Muscle of back (tissue), 13 donors: ENCODE results near the gene EBNA1BP2. TPM values are rescaled to one million over a fixed set of nuclear protein-coding genes. Genes with fewer than 3 reads are reported as not detected.
A peak's percentile ranks its signal among the peaks of the same experiment; 100 is the strongest.
"Not testable (repeated sequence)": the region's sequence is repeated elsewhere in the genome, so short reads cannot be mapped to it uniquely, and the experiment has no call there.

ENCODE experiments used
- DNase-seq, 3 donors: peaks; one replicate each; pipeline versions ENCODE4 v3.0.0 to v3.0.0-alpha.2; 2013
- long read RNA-seq, 9 donors: transcript quantifications; one replicate each; lab custom pipeline, GENCODE V29; 2026
- polyA plus RNA-seq, 10 donors: library from polyadenylated mRNA; unstranded; fragments of 120-200 nt; gene quantifications; one replicate each; pipeline ENCODE4 v1.2.1, GENCODE V29; 2013; ENCODE audit not compliant: insufficient read length in 10 of 10

Gene EBNA1BP2
- polyA plus RNA-seq, result 10 to 100 TPM; 29.9 to 47.7 (median 34.7) TPM
- long read RNA-seq, donor 1, transcript EBNA1BP2-201 (9 exons, 1,322 nt), result major isoform, 17 of 28 reads
- long read RNA-seq, donor 1, partial matches to known transcripts, result 8 of 28 reads
- long read RNA-seq, donor 1, other reads (novel, unspliced or antisense), result 0 of 28 reads
- long read RNA-seq, donor 2, transcript EBNA1BP2-201 (9 exons, 1,322 nt), result major isoform, 9 of 19 reads
- long read RNA-seq, donor 2, partial matches to known transcripts, result 10 of 19 reads
- long read RNA-seq, donor 2, other reads (novel, unspliced or antisense), result 0 of 19 reads
- long read RNA-seq, donor 3, result 0 reads
- long read RNA-seq, donor 4, transcript EBNA1BP2-201 (9 exons, 1,322 nt), result major isoform, 10 of 12 reads
- long read RNA-seq, donor 4, partial matches to known transcripts, result 0 of 12 reads
- long read RNA-seq, donor 4, other reads (novel, unspliced or antisense), result 0 of 12 reads
- long read RNA-seq, donor 5, transcript EBNA1BP2-201 (9 exons, 1,322 nt), result major isoform, 24 of 27 reads
- long read RNA-seq, donor 5, partial matches to known transcripts, result 0 of 27 reads
- long read RNA-seq, donor 5, other reads (novel, unspliced or antisense), result 0 of 27 reads
- long read RNA-seq, donor 6, transcript EBNA1BP2-201 (9 exons, 1,322 nt), result major isoform, 15 of 25 reads
- long read RNA-seq, donor 6, partial matches to known transcripts, result 6 of 25 reads
- long read RNA-seq, donor 6, other reads (novel, unspliced or antisense), result 0 of 25 reads
- long read RNA-seq, donor 7, transcript EBNA1BP2-201 (9 exons, 1,322 nt), result major isoform, 9 of 11 reads
- long read RNA-seq, donor 7, partial matches to known transcripts, result 0 of 11 reads
- long read RNA-seq, donor 7, other reads (novel, unspliced or antisense), result 0 of 11 reads
- long read RNA-seq, donor 8, transcript EBNA1BP2-201 (9 exons, 1,322 nt), result major isoform, 15 of 24 reads
- long read RNA-seq, donor 8, partial matches to known transcripts, result 8 of 24 reads
- long read RNA-seq, donor 8, other reads (novel, unspliced or antisense), result 0 of 24 reads
- long read RNA-seq, donor 9, partial matches to known transcripts, result 0 of 2 reads
- long read RNA-seq, donor 9, other reads (novel, unspliced or antisense), result 0 of 2 reads

GRCh38 chr1:43171876-43172526 is at the start of gene EBNA1BP2, which contains the start of gene CFAP57:
Gene EBNA1BP2, minus strand, starts transcription at chr1:43172290. Its CDS starts 172 bp downstream, at chr1:43172118.
Gene CFAP57, plus strand, starts transcription at chr1:43172330. Its CDS starts 424 bp downstream, at chr1:43172754.
- peak; percentile 94 to 98 (median 94) for DNase-seq

- DNase-seq, result no peak
Measured at GRCh38 chr1:43221797-43222196, 49.7 kb upstream of the EBNA1BP2 start.

- DNase-seq, result no peak
Measured at GRCh38 chr1:43220905-43221778, 49.1 kb upstream of the EBNA1BP2 start.

- no peak for DNase-seq
Measured at GRCh38 chr1:43217747-43218146, 45.7 kb upstream of the EBNA1BP2 start.

- DNase-seq, result no peak
Measured at GRCh38 chr1:43214501-43215444, 42.7 kb upstream of the EBNA1BP2 start.

GRCh38 chr1:43208277-43208676 is 36.2 kb upstream of the EBNA1BP2 start:
- DNase-seq, result not testable (repeated sequence)

GRCh38 chr1:43207229-43207853 is 35.3 kb upstream of the EBNA1BP2 start:
- no peak for DNase-seq

- DNase-seq, result peak; percentile 34 to 95 (median 71)
Measured at GRCh38 chr1:43206600-43207228, 34.6 kb upstream of the EBNA1BP2 start.

- DNase-seq, result peak in 1 of 3 donors; percentile 18
Measured at GRCh38 chr1:43205671-43206070, 33.6 kb upstream of the EBNA1BP2 start.

- DNase-seq, result no peak
Measured at GRCh38 chr1:43204394-43204793, 32.3 kb upstream of the EBNA1BP2 start.

GRCh38 chr1:43203859-43204258 is 31.8 kb upstream of the EBNA1BP2 start:
- no peak for DNase-seq

GRCh38 chr1:43199093-43199726 is 27.1 kb upstream of the EBNA1BP2 start:
- DNase-seq, result no peak

- DNase-seq, result no peak
Measured at GRCh38 chr1:43197343-43198127, 25.4 kb upstream of the EBNA1BP2 start.

GRCh38 chr1:43194509-43194908 is 22.4 kb upstream of the EBNA1BP2 start:
- no peak for DNase-seq

- no peak for DNase-seq
Measured at GRCh38 chr1:43188106-43188505, 16.0 kb upstream of the EBNA1BP2 start.

GRCh38 chr1:43184995-43185394 is 12.9 kb upstream of the EBNA1BP2 start:
- no peak for DNase-seq

- DNase-seq, result no peak
Measured at GRCh38 chr1:43184388-43184787, 12.3 kb upstream of the EBNA1BP2 start.
